ENCODE results near the gene PTGS1. TPM values are rescaled to one million over a fixed set of nuclear protein-coding genes. Genes with fewer than 3 reads are reported as not detected.

Gene PTGS1
- total RNA-seq, 1 donor, result 2.5 TPM

- H3K36me3 ChIP-seq (ENCODE audit: insufficient read depth, low read length), result no peaks in the 10 kb centered on the region
- TF ChIP-seq, protein P1, sequence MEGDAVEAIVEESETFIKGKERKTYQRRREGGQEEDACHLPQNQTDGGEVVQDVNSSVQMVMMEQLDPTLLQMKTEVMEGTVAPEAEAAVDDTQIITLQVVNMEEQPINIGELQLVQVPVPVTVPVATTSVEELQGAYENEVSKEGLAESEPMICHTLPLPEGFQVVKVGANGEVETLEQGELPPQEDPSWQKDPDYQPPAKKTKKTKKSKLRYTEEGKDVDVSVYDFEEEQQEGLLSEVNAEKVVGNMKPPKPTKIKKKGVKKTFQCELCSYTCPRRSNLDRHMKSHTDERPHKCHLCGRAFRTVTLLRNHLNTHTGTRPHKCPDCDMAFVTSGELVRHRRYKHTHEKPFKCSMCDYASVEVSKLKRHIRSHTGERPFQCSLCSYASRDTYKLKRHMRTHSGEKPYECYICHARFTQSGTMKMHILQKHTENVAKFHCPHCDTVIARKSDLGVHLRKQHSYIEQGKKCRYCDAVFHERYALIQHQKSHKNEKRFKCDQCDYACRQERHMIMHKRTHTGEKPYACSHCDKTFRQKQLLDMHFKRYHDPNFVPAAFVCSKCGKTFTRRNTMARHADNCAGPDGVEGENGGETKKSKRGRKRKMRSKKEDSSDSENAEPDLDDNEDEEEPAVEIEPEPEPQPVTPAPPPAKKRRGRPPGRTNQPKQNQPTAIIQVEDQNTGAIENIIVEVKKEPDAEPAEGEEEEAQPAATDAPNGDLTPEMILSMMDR (IDR thresholded peaks at IDR 0.05; ENCODE audit: extremely low read depth, low read depth, low read length), result no peak
- H3K27ac ChIP-seq (ENCODE audit: low read depth, low read length), result no peak overlapping the region
- no peak overlapping the region for H3K4me3 ChIP-seq (ENCODE audit: insufficient read depth, low read length)
- no peaks in the 10 kb centered on the region for H3K79me2 ChIP-seq (ENCODE audit: insufficient read depth, low read length)
- H3K9me3 ChIP-seq (ENCODE audit: low read depth, low read length), result no peaks in the 10 kb centered on the region
- no peak overlapping the region for H2AFZ ChIP-seq (ENCODE audit: low read length)
- H3K4me1 ChIP-seq (ENCODE audit: insufficient read depth, low read length), result peaks cover 8% of the 10 kb centered on the region
- H3K27me3 ChIP-seq (ENCODE audit: insufficient read depth, low read length), result no peaks in the 10 kb centered on the region
- H3K4me2 ChIP-seq (ENCODE audit: insufficient read depth, low read length), result no peak overlapping the region
- H4K20me1 ChIP-seq (ENCODE audit: insufficient read depth, low read length), result no peaks in the 10 kb centered on the region
- DNase-seq (ENCODE audit: insufficient read length, low spot score, missing footprints), result peak; percentile 86
Measured at GRCh38 chr9:122338994-122339393, 31.8 kb upstream of the PTGS1 start.

DNA sequence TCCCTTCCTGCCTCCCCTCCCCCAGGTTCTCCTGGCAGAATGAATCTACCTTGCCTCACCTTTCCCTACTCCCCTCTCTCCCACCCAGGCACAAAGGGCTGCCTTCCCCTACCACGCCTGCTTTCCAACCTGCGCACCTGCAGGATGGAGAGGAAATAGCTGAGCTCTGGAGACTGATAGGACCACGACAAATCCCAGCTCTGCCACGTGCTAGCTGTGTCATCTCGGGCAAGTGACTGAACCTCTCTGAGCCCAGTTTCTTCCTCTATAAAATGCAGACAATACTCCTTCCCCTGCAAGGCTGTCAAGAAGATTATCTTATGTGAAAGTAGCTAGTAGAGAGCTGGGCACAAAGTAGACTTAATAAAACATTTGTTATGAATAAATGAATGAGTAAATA is 31.2 kb upstream of the PTGS1 start:
- Histone ChIP-seq H3K4me1 (ENCODE audit: insufficient read depth, low read length) (peaks cover 6% of the 10 kb centered on the region), H3K4me3 (ENCODE audit: insufficient read depth, low read length) (no peak overlapping the region), H3K27ac (ENCODE audit: low read depth, low read length) (no peak overlapping the region), H3K27me3 (ENCODE audit: insufficient read depth, low read length) (no peaks in the 10 kb centered on the region), H3K36me3 (ENCODE audit: insufficient read depth, low read length) (no peaks in the 10 kb centered on the region), H3K9me3 (ENCODE audit: low read depth, low read length) (no peaks in the 10 kb centered on the region), H3K79me2 (ENCODE audit: insufficient read depth, low read length) (no peaks in the 10 kb centered on the region), H3K4me2 (ENCODE audit: insufficient read depth, low read length) (no peak overlapping the region), H4K20me1 (ENCODE audit: insufficient read depth, low read length) (no peaks in the 10 kb centered on the region), H2AFZ (ENCODE audit: low read length) (no peak overlapping the region)
- no peak for DNase-seq (ENCODE audit: insufficient read length, low spot score, missing footprints)
- TF ChIP-seq, protein P1 (IDR thresholded peaks at IDR 0.05; ENCODE audit: extremely low read depth, low read depth, low read length), result no peak

GRCh38 chr9:122340161-122340560 is 30.7 kb upstream of the PTGS1 start:
- no peak overlapping the region for H3K4me3 ChIP-seq (ENCODE audit: insufficient read depth, low read length)
- TF ChIP-seq, protein P1 (IDR thresholded peaks at IDR 0.05; ENCODE audit: extremely low read depth, low read depth, low read length), result no peak
- no peak overlapping the region for H2AFZ ChIP-seq (ENCODE audit: low read length)
- peak; percentile 79 for DNase-seq (ENCODE audit: insufficient read length, low spot score, missing footprints)
- no peaks in the 10 kb centered on the region for H3K4me1 ChIP-seq (ENCODE audit: insufficient read depth, low read length)
- no peaks in the 10 kb centered on the region for H4K20me1 ChIP-seq (ENCODE audit: insufficient read depth, low read length)
- H3K27ac ChIP-seq (ENCODE audit: low read depth, low read length), result no peak overlapping the region
- no peaks in the 10 kb centered on the region for H3K9me3 ChIP-seq (ENCODE audit: low read depth, low read length)
- no peaks in the 10 kb centered on the region for H3K36me3 ChIP-seq (ENCODE audit: insufficient read depth, low read length)
- H3K79me2 ChIP-seq (ENCODE audit: insufficient read depth, low read length), result no peaks in the 10 kb centered on the region
- no peak overlapping the region for H3K4me2 ChIP-seq (ENCODE audit: insufficient read depth, low read length)
- no peaks in the 10 kb centered on the region for H3K27me3 ChIP-seq (ENCODE audit: insufficient read depth, low read length)

GRCh38 chr9:122342323-122343050 is 28.3 kb upstream of the PTGS1 start:
- no peak overlapping the region for H2AFZ ChIP-seq (ENCODE audit: low read length)
- H3K4me1 ChIP-seq (ENCODE audit: insufficient read depth, low read length), result peaks cover 3% of the 10 kb centered on the region
- no peak overlapping the region for H3K27ac ChIP-seq (ENCODE audit: low read depth, low read length)
- TF ChIP-seq, protein P1 (IDR thresholded peaks at IDR 0.05; ENCODE audit: extremely low read depth, low read depth, low read length), result no peak
- H3K79me2 ChIP-seq (ENCODE audit: insufficient read depth, low read length), result no peaks in the 10 kb centered on the region
- peak; percentile 63 for DNase-seq (ENCODE audit: insufficient read length, low spot score, missing footprints)
- H3K9me3 ChIP-seq (ENCODE audit: low read depth, low read length), result no peaks in the 10 kb centered on the region
- H3K27me3 ChIP-seq (ENCODE audit: insufficient read depth, low read length), result peaks cover 3% of the 10 kb centered on the region
- H3K4me2 ChIP-seq (ENCODE audit: insufficient read depth, low read length), result no peak overlapping the region
- H3K4me3 ChIP-seq (ENCODE audit: insufficient read depth, low read length), result no peak overlapping the region
- H4K20me1 ChIP-seq (ENCODE audit: insufficient read depth, low read length), result no peaks in the 10 kb centered on the region
- H3K36me3 ChIP-seq (ENCODE audit: insufficient read depth, low read length), result no peaks in the 10 kb centered on the region

Data from osteoblast (primary cell).